K562 (cell line): ENCODE data around the gene CPLANE2. TPM values are rescaled to one million over a fixed set of nuclear protein-coding genes. Genes with fewer than 3 reads are reported as not detected.
A peak's percentile ranks its signal among the peaks of the same experiment; 100 is the strongest.

Experiments
- ARID1B ChIP-seq: fragments of 450-650 bp; IDR thresholded peaks from 2 replicates; pipeline ENCODE4 v1.6.1; 2016; ENCODE audit warnings: antibody characterized with exemption, mild to moderate bottlenecking, inconsistent platforms
- BRF1 ChIP-seq: IDR thresholded peaks from 3 replicates; pipeline ENCODE4 v1.6.1; 2011; ENCODE audit warnings: borderline replicate concordance, mild to moderate bottlenecking; ENCODE audit not compliant: insufficient read length; ENCODE audit errors: extremely low read depth
- CBFA2T2 ChIP-seq: fragments of 450-650 bp; conservative IDR thresholded peaks from 2 replicates; pipeline ENCODE4 v1.6.1; 2017; ENCODE audit warnings: mild to moderate bottlenecking
- GATAD2B ChIP-seq: fragments of 450-650 bp; IDR thresholded peaks from 2 replicates; pipeline ENCODE4 v1.6.1; 2017; ENCODE audit warnings: mild to moderate bottlenecking, borderline replicate concordance
- L3MBTL2 ChIP-seq: fragments of 450-650 bp; IDR thresholded peaks from 2 replicates; pipeline ENCODE4 v1.6.1; 2016; ENCODE audit warnings: mild to moderate bottlenecking, moderate library complexity
- NCOR1 ChIP-seq: fragments of 450-650 bp; IDR thresholded peaks from 2 replicates; pipeline ENCODE4 v1.6.1; 2016; ENCODE audit warnings: mild to moderate bottlenecking, moderate library complexity
- POLR2AphosphoS2 ChIP-seq: IDR thresholded peaks from 2 replicates; pipeline ENCODE4 v1.6.1; 2012; ENCODE audit warnings: low read length, improper control_type of control experiment
- POLR2G ChIP-seq: fragments of 200-400 bp; formaldehyde crosslinking; IDR thresholded peaks from 2 replicates; pipeline ENCODE4 v1.6.1; 2017; ENCODE audit warnings: low read depth, mild to moderate bottlenecking, antibody characterized with exemption, low read length, moderate library complexity
- RAD51 ChIP-seq: fragments of 450-650 bp; IDR thresholded peaks from 2 replicates; pipeline ENCODE4 v1.7.1; 2016; ENCODE audit warnings: low read depth, mild to moderate bottlenecking, borderline replicate concordance
- RFX1 ChIP-seq: fragments of 450-650 bp; IDR thresholded peaks from 2 replicates; pipeline ENCODE4 v1.6.1; 2016; ENCODE audit warnings: mild to moderate bottlenecking, moderate library complexity
- TAL1 ChIP-seq: fragments of 450-650 bp; IDR thresholded peaks from 2 replicates; pipeline ENCODE4 v1.6.1; 2016; ENCODE audit warnings: mild to moderate bottlenecking
- TCF3 ChIP-seq: sonication (generic); formaldehyde crosslinking; IDR thresholded peaks from 2 replicates; pipeline ENCODE4 v1.4.0; 2020; ENCODE audit warnings: mild to moderate bottlenecking, missing genetic modification reagents
- polyA plus RNA-seq, 8 experiments: library from polyadenylated mRNA; depleted of rRNA in 4 of 8; stranded (reverse) in 5 of 8; unstranded in 3 of 8; fragments of >200 nt; fragmentation: Nextera tagmentation in 2 of 8; fragmentation: Illumina TruSeq in 1 of 8; extraction: Ambion mirVana in 2 of 8; extraction: Trizol in 1 of 8; gene quantifications; 2 replicates each; pipeline versions ENCODE4 v1.2.1 to v1.2.3, GENCODE V29; 2011 to 2014; ENCODE audit warnings: inconsistent platforms in 1 of 8, missing spikeins in 1 of 8
- total RNA-seq, 7 experiments: library from RNA; depleted of rRNA in 6 of 7; stranded (reverse); fragments of >200 nt in 6 of 7; fragmentation: Illumina TruSeq in 2 of 7; extraction: Trizol in 2 of 7; gene quantifications; 2 replicates each; pipeline versions ENCODE4 v1.2.1 to v1.2.3, GENCODE V29; 2011 to 2021; ENCODE audit warnings: low replicate concordance in 1 of 7
- TF ChIP-seq, protein P1 (sequence below): fragments of 450-650 bp; IDR thresholded peaks from 2 replicates; pipeline ENCODE4 v1.6.1; 2017; ENCODE audit warnings: antibody characterized with exemption, mild to moderate bottlenecking
- TF ChIP-seq, protein P2 (sequence below), 2 experiments: IDR thresholded peaks; 2 replicates each; pipeline ENCODE4 v1.6.1; 2012; ENCODE audit warnings: improper control_type of control experiment in 2 of 2, low read depth in 2 of 2, low read length in 2 of 2, borderline replicate concordance in 1 of 2

Gene CPLANE2
- total and polyA plus RNA-seq, 9 of the 15 experiments (the other 6 are each of a cell fraction or from before 2014, with no cell fraction given), result 0.17 to 20.9 (median 8.1) TPM

DNA sequence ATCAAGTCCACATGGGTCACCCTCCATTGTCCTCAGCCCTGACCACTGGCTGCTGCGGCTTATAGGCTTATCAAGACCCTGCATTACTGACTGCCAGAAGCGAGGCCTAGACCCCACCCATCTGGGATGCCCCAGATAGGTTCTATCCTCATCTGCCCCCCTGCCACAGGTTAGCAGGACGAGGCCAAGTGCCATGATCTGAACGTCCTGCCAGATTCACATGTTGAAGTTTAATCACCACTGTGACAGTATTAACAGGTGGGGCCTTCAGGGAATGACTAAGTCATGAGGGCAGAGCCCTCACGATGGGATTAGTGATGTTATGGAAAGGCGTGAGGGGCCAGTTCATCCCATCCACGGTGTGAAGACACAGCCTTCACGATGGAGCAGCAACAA is 6.2 kb upstream of the CPLANE2 start (continued):
- TF ChIP-seq, protein P1, sequence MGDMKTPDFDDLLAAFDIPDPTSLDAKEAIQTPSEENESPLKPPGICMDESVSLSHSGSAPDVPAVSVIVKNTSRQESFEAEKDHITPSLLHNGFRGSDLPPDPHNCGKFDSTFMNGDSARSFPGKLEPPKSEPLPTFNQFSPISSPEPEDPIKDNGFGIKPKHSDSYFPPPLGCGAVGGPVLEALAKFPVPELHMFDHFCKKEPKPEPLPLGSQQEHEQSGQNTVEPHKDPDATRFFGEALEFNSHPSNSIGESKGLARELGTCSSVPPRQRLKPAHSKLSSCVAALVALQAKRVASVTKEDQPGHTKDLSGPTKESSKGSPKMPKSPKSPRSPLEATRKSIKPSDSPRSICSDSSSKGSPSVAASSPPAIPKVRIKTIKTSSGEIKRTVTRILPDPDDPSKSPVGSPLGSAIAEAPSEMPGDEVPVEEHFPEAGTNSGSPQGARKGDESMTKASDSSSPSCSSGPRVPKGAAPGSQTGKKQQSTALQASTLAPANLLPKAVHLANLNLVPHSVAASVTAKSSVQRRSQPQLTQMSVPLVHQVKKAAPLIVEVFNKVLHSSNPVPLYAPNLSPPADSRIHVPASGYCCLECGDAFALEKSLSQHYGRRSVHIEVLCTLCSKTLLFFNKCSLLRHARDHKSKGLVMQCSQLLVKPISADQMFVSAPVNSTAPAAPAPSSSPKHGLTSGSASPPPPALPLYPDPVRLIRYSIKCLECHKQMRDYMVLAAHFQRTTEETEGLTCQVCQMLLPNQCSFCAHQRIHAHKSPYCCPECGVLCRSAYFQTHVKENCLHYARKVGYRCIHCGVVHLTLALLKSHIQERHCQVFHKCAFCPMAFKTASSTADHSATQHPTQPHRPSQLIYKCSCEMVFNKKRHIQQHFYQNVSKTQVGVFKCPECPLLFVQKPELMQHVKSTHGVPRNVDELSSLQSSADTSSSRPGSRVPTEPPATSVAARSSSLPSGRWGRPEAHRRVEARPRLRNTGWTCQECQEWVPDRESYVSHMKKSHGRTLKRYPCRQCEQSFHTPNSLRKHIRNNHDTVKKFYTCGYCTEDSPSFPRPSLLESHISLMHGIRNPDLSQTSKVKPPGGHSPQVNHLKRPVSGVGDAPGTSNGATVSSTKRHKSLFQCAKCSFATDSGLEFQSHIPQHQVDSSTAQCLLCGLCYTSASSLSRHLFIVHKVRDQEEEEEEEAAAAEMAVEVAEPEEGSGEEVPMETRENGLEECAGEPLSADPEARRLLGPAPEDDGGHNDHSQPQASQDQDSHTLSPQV, result peak; percentile 40; the same call in 1 of the 2 replicates
- peak; percentile 45 for TF ChIP-seq CBFA2T2
- no peak for TF ChIP-seq RFX1
- TF ChIP-seq TAL1, result peak; percentile 50; the same call in 1 of the 2 replicates
- TF ChIP-seq POLR2AphosphoS2, result peak; percentile 50; the same call in 1 of the 2 replicates
- peak; percentile 10; the same call in 1 of the 2 replicates for TF ChIP-seq POLR2G
- peak; percentile 45; the same call in 1 of the 2 replicates for TF ChIP-seq L3MBTL2
- no peak for TF ChIP-seq BRF1
- peak; percentile 41; the same call in 1 of the 2 replicates for TF ChIP-seq NCOR1
- no peak for TF ChIP-seq RAD51
- peak; percentile 53 for TF ChIP-seq TCF3 (CRISPR knock-in tag)
- TF ChIP-seq ARID1B, result peak; percentile 47; the same call in 1 of the 2 replicates
- TF ChIP-seq, protein P2, sequence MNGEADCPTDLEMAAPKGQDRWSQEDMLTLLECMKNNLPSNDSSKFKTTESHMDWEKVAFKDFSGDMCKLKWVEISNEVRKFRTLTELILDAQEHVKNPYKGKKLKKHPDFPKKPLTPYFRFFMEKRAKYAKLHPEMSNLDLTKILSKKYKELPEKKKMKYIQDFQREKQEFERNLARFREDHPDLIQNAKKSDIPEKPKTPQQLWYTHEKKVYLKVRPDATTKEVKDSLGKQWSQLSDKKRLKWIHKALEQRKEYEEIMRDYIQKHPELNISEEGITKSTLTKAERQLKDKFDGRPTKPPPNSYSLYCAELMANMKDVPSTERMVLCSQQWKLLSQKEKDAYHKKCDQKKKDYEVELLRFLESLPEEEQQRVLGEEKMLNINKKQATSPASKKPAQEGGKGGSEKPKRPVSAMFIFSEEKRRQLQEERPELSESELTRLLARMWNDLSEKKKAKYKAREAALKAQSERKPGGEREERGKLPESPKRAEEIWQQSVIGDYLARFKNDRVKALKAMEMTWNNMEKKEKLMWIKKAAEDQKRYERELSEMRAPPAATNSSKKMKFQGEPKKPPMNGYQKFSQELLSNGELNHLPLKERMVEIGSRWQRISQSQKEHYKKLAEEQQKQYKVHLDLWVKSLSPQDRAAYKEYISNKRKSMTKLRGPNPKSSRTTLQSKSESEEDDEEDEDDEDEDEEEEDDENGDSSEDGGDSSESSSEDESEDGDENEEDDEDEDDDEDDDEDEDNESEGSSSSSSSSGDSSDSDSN (IDR thresholded peaks at IDR 0.05; ENCODE audit: borderline replicate concordance in 1 of 2, low read depth in 2 of 2, low read length in 2 of 2), result no peak
- TF ChIP-seq GATAD2B, result no peak
